ENCODE results near the gene SMIM32.

Gene SMIM32

DNA sequence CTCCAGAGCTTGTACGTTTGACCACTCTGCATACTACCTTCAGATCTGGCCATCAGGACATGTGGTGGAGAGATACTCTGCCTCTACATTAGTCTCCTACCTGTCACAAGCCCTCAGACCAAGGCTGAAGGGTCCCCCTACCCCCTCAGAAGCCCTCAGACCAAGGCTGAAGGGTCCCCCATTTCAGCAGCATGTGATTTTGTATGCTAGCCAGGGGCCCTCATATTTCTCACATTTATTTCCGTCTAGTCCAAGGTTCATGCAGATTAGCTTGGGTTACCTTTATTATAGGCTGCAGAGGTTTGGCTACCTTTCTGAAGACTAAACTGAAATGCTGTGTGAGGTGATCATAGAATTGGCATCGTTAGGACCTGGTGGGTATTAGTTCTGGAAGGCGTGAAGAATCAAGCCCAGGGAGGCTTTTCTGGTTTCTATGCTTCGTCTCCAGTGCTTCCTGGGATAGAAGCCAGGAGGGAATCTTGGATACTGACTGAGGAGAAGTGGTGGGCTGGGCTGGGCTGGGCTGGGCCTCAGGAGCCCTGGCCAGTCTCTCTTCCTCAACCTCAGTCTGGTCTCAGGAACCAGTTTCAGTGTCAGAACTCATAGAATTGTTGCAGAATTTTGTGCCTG, 2.8 kb downstream of the SMIM32 start:
- no peak for DNase-seq (ENCODE audit: low read depth)
- TF ChIP-seq, protein P1, sequence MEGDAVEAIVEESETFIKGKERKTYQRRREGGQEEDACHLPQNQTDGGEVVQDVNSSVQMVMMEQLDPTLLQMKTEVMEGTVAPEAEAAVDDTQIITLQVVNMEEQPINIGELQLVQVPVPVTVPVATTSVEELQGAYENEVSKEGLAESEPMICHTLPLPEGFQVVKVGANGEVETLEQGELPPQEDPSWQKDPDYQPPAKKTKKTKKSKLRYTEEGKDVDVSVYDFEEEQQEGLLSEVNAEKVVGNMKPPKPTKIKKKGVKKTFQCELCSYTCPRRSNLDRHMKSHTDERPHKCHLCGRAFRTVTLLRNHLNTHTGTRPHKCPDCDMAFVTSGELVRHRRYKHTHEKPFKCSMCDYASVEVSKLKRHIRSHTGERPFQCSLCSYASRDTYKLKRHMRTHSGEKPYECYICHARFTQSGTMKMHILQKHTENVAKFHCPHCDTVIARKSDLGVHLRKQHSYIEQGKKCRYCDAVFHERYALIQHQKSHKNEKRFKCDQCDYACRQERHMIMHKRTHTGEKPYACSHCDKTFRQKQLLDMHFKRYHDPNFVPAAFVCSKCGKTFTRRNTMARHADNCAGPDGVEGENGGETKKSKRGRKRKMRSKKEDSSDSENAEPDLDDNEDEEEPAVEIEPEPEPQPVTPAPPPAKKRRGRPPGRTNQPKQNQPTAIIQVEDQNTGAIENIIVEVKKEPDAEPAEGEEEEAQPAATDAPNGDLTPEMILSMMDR (conservative IDR thresholded peaks at IDR 0.05; ENCODE audit: low read depth, low read length) = no peak
- no peak overlapping the region for H3K4me3 ChIP-seq (ENCODE audit: low read length)

GRCh38 chr5:136188859-136189258, 4.1 kb downstream of the SMIM32 start:
- DNase-seq (ENCODE audit: low read depth) = no peak
- H3K4me3 ChIP-seq (ENCODE audit: low read length) = no peak overlapping the region
- TF ChIP-seq, protein P1 (conservative IDR thresholded peaks at IDR 0.05; ENCODE audit: low read depth, low read length) = no peak

DNA sequence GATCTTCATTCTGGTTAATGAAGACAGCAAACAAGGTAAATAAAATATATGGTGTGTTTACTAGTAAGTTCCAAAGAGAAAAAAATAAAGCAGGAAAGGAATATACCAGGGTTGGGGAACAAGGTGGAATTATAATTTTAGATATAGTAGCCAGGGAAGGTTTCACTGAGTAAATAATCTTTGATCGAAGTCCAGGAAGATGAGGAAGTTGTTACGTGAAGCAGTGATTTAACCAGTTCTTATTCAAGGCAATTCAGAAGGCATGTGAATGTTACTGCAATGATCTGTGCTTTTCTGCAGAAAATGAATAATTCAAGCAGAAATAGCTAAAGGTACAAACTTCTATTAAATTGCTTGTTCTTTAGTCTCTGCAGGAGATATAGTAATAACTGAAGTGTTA, 6.2 kb downstream of the SMIM32 start:
- no peak for DNase-seq (ENCODE audit: low read depth)

GRCh38 chr5:136185974-136186665, 6.8 kb downstream of the SMIM32 start:
- H3K4me3 ChIP-seq (ENCODE audit: low read length) = no peak overlapping the region
- TF ChIP-seq, protein P1 (conservative IDR thresholded peaks at IDR 0.05; ENCODE audit: low read depth, low read length) = no peak
- DNase-seq (ENCODE audit: low read depth) = no peak

More for the DNA sequence above, 6.2 kb downstream of the SMIM32 start:
- TF ChIP-seq, protein P1 (conservative IDR thresholded peaks at IDR 0.05; ENCODE audit: low read depth, low read length) = no peak
- H3K4me3 ChIP-seq (ENCODE audit: low read length) = no peak overlapping the region

DNA sequence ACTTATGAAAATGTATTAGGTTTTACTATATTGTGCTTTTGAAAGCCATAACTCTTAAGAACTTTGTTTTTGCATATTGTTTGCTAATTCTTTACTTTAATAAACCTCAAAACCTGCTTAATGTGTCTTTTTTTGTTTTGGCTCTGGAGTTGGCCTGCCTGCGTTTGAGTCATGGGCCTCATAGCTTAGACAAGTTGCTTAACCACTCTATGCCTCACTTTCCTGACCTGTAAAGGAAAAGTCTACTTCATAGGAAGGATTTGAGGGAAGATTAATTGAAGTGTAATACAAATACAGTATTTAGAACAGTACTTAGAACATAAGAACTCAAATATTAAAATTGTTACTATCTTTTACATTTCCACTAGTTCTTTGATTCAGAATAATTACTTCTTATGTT, 10.3 kb downstream of the SMIM32 start:
- no peak overlapping the region for H3K4me3 ChIP-seq (ENCODE audit: low read length)

DNA sequence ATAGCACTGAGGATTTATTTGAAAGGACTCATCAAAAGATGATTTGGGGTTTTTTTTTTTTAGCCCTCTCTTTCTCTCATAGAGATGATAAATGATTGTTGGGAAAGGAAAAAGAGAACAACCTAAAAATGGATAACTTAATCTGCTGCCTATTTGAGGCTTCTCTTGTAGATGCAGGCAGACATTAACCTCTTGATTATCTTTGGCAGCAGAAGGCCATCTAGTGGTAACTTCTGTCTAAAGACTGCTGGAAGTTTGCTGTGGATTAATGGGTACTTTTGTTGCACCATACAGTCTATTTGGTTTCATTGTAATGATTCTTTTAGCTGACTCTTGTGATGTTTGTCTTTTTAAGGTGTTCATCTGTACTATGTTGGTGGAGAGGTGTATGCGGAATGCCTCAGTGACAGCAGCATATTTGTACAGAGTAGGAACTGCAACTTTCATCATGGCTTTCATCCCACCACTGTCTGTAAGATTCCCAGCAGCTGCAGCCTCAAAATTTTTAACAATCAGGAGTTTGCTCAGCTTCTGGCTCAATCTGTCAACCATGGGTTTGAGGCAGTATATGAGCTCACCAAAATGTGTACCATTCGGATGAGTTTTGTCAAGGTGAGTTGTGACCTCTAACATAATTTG, 18.8 kb downstream of the SMIM32 start:
- DNase-seq (ENCODE audit: low read depth) = peak; percentile 12

More for the DNA sequence above, 10.3 kb downstream of the SMIM32 start:
- TF ChIP-seq, protein P1 (conservative IDR thresholded peaks at IDR 0.05; ENCODE audit: low read depth, low read length) = no peak
- no peak for DNase-seq (ENCODE audit: low read depth)

More for the DNA sequence above, 18.8 kb downstream of the SMIM32 start:
- H3K4me3 ChIP-seq (ENCODE audit: low read length) = no peak overlapping the region
- TF ChIP-seq, protein P1 (conservative IDR thresholded peaks at IDR 0.05; ENCODE audit: low read depth, low read length) = peak; percentile 71
